Astrocyte of the spinal cord (primary cell): ENCODE results near the gene MACO1.
A peak's percentile ranks its signal among the peaks of the same experiment; 100 is the strongest.

Source experiments
- DNase-seq: peaks from one replicate; pipeline ENCODE4 v3.0.0; 2011; ENCODE audit warnings: low read depth, low spot score
- H3K4me3 ChIP-seq: 2 replicates; pipeline ENCODE4 v1.5.1; 2011; ENCODE audit warnings: low read depth, mild to moderate bottlenecking, low read length, moderate library complexity
- in situ Hi-C: cut with HindIII; loops from 2 replicates; pipeline ENCODE4 v1.10.0; 2017; ENCODE audit warnings: low sequenced_read_pairs
- TF ChIP-seq, protein P1 (sequence below): IDR thresholded peaks from 2 replicates; pipeline ENCODE4 v1.5.1; 2012; ENCODE audit warnings: low read depth, mild to moderate bottlenecking, low read length, inconsistent platforms

The MACO1 gene

DNA sequence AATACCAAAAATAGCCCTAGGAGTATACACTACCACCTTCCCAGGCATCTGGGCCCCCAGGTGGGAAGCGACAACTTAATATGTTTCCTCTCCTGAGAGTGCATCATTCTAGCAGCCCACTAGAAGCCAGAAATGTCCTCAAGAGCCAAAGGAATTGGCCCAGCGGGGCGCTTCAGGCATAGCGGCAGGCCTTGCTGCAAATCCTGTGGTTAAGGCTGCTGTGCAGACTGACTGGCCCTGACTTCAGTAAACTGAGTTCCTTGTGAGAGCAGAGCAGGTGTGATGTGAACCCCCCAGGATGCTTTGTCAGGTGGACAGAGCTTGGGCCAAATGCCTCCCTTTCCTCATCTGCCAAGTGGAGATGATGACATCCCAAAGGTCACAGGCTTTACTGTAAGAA, 83.0 kb downstream of the MACO1 start:
- no peak for DNase-seq
- in situ Hi-C loops: no loop called here
- TF ChIP-seq, protein P1, sequence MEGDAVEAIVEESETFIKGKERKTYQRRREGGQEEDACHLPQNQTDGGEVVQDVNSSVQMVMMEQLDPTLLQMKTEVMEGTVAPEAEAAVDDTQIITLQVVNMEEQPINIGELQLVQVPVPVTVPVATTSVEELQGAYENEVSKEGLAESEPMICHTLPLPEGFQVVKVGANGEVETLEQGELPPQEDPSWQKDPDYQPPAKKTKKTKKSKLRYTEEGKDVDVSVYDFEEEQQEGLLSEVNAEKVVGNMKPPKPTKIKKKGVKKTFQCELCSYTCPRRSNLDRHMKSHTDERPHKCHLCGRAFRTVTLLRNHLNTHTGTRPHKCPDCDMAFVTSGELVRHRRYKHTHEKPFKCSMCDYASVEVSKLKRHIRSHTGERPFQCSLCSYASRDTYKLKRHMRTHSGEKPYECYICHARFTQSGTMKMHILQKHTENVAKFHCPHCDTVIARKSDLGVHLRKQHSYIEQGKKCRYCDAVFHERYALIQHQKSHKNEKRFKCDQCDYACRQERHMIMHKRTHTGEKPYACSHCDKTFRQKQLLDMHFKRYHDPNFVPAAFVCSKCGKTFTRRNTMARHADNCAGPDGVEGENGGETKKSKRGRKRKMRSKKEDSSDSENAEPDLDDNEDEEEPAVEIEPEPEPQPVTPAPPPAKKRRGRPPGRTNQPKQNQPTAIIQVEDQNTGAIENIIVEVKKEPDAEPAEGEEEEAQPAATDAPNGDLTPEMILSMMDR: no peak
- H3K4me3 ChIP-seq: no peak overlapping the region

DNA sequence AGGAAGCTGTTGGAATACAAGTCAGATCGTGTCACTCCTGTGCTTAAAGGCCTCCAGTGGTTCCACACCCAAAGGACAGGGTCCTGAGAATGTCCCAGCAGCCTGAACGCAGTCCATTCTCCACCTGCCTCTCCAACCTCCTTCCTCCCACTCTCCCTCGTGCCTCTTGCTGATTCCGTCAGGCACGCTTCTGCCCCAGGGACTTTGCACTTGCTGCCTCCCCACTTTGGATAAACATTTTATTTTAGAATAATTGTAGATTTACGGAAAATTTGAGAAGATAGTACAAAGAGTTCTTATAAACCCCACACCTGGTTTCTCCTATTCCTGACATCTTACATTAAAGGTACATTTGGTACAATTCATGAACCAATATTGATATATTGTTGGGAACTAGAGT, 84.3 kb downstream of the MACO1 start:
- no peak overlapping the region for H3K4me3 ChIP-seq
- TF ChIP-seq, protein P1: no peak
- in situ Hi-C loops: no loop called here
- no peak for DNase-seq

DNA sequence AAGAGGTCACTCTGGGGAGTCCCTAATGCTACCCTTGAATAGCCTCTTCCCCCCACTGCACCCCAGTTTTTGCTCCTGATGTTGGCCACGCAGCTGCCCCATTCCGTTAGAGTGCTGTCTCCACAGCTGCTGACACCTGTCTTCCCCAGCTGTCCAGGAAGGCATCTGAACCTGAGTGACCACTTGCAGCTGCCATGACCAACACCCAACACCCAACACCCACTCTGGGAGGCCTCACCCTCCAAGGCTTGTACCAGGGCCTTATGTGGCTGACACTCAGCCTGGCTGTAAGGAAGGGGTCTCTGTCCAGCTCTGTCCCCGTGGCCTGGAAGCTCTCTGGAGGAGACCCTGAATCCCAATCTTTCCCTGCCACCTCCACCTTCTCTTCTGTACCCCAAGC, 86.0 kb downstream of the MACO1 start:
- no peak for DNase-seq
- TF ChIP-seq, protein P1: no peak
- no peak overlapping the region for H3K4me3 ChIP-seq
- in situ Hi-C loops: no loop called here

DNA sequence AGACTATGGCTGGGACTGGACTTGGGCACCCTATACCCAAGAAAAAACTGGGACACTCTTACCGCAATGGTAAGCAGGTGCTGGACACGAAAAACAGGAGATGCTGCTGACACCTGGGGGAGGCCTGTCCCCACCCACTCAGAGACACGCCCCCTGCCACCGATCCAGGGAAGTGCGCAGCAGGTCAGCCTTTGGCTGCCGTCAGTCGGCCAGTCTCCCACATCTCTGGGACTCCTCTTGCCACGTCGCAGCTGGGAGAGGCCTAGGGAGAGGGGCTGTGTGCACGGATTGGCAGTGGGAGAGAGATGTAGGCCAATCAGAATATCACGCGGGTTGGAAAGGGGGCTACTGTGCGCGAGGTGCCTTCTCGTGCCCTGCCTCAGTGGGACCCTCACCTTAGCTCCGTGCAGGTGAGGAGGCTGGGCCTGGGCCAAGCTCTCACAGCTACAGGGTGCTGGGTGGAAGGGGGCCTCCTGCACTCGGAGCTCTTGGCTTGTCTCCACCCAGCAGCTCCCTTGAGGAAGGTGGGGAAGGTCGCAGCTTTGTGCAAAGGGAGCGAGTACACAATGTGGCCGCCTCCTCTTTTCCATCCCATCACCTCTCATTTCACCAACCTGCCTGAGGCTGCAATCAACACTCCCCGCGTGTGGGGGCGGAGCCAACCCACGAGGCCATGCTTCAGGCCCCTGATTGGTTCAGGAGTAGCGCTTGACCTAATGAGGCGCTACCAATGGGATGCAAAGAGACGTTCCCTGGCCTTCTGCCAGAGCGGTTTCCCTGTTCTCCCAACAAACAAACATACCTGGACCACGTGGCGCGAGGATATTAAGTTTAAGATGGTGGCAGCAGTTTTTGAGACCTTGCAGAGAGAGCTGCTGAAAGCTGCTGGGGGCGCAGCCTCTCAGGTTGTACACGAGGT, 87.0 kb downstream of the MACO1 start:
- no peak for DNase-seq
- H3K4me3 ChIP-seq: no peak overlapping the region
- in situ Hi-C loops: no loop called here
- TF ChIP-seq, protein P1: no peak

DNA sequence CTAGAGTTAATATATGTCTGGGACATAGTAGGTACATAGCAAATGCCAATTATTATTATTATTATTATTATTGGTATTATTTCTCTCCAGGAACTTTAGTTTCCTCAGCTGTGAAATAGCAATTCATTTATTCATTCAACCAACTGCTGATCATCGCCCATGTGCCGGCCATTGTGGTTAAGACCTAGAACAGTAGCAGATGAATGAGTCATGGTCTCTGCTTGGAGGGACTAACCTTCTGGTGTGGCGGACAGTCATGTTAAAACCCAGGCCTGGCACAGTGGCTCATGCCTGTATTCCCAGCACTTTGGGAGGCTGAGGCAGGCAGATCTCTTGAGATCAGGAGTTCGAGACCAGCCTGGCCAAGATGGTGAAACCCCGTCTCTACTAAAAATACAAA, 88.9 kb downstream of the MACO1 start:
- in situ Hi-C loops: loop anchor here (10.0 kb wide), 1 partner anchor 95 kb away; the partner anchor contains the start of gene RHCE
- H3K4me3 ChIP-seq: no peak overlapping the region
- DNase-seq: peak; percentile 84
- TF ChIP-seq, protein P1: no peak

DNA sequence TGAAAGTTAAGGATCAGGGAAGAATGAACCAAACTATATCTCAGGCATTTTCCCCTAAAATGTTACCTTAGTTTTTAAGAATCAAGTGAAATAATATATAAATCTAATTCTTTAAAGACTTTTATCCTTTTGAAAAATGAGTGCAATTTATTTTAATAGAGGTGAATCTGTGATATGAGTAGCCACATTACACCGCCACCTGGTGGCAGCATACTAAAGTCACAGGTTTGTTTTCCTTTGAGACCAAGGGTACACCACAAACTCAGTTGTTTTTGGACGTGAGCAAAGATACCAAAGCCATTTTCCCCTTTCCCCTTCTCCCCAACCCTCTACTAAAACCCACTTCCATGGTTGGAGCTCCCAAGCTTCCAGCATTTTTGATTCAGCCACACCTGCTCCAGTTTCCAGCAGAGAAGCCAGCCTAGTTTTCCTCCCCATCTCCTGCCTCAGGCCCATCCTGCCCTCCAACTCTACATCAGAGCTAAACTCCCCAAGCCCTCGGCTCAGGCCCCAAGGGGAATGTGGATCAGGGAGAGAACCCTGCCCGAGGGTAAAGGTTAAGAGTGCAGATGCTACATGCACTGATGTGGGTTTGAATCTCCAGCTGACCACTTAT, 89.9 kb downstream of the MACO1 start:
- no peak overlapping the region for H3K4me3 ChIP-seq
- peak; percentile 58 for DNase-seq
- TF ChIP-seq, protein P1: peak; percentile 77
- in situ Hi-C loops: loop anchor here (10.0 kb wide), 1 partner anchor 96 kb away; the partner anchor contains the start of gene RHCE
